GM06990 (cell line): ENCODE data around the gene GRAP2.

Experiments
- DNase-seq: peaks from one replicate; pipeline ENCODE4 v3.0.0-alpha.2; 2011; ENCODE audit not compliant: insufficient read length; ENCODE audit errors: extremely low read depth
- H3K27me3 ChIP-seq: replicated peaks from 2 replicates; pipeline ENCODE4 v1.6.0; 2011; ENCODE audit warnings: low read length; ENCODE audit not compliant: control insufficient read depth, insufficient read depth
- H3K36me3 ChIP-seq: 2 replicates; pipeline ENCODE4 v1.5.1; 2011; ENCODE audit warnings: low read length; ENCODE audit not compliant: control insufficient read depth, insufficient read depth
- H3K4me3 ChIP-seq: replicated peaks from 2 replicates; pipeline ENCODE4 v1.5.1; 2011; ENCODE audit warnings: low read depth, mild to moderate bottlenecking, control low read depth, low read length
- CTCF ChIP-seq: IDR thresholded peaks from 2 replicates; pipeline ENCODE4 v1.5.1; 2011; ENCODE audit warnings: low read length, control low read depth, mild to moderate bottlenecking, inconsistent platforms; ENCODE audit not compliant: insufficient read depth, poor library complexity, severe bottlenecking

The GRAP2 gene

GRCh38 chr22:40018051-40018450 is 117.2 kb downstream of the GRAP2 start:
- Histone ChIP-seq H3K4me3 (no peak overlapping the region), H3K36me3 (no peaks in the 10 kb centered on the region), H3K27me3 (no peaks in the 10 kb centered on the region; the same call in 1 of the 2 replicates)
- no peak for DNase-seq
- TF ChIP-seq CTCF = no peak

GRCh38 chr22:40019100-40019499 is 118.2 kb downstream of the GRAP2 start:
- no peak for TF ChIP-seq CTCF
- DNase-seq = no peak
- Histone ChIP-seq H3K36me3 (no peaks in the 10 kb centered on the region), H3K27me3 (no peaks in the 10 kb centered on the region; the same call in 1 of the 2 replicates), H3K4me3 (no peak overlapping the region)

- no peak for TF ChIP-seq CTCF
- DNase-seq = no peak
- Histone ChIP-seq H3K36me3 (no peaks in the 10 kb centered on the region), H3K4me3 (no peak overlapping the region), H3K27me3 (no peaks in the 10 kb centered on the region; the same call in 1 of the 2 replicates)
These were observed 120.1 kb downstream of the GRAP2 start for GRCh38 chr22:40020956-40021355.

GRCh38 chr22:40021401-40022000 is 120.6 kb downstream of the GRAP2 start:
- no peaks in the 10 kb centered on the region; the same call in 1 of the 2 replicates for H3K27me3 ChIP-seq
- no peak for TF ChIP-seq CTCF
- no peak overlapping the region for H3K4me3 ChIP-seq
- no peaks in the 10 kb centered on the region for H3K36me3 ChIP-seq
- DNase-seq = no peak

- no peaks in the 10 kb centered on the region; the same call in 1 of the 2 replicates for H3K27me3 ChIP-seq
- H3K36me3 ChIP-seq = no peaks in the 10 kb centered on the region
- TF ChIP-seq CTCF = no peak
- no peak overlapping the region for H3K4me3 ChIP-seq
- DNase-seq = no peak
These were observed 121.8 kb downstream of the GRAP2 start for GRCh38 chr22:40022536-40023240.
